22Rv1 (cell line): ENCODE results near the gene ADCY2.
"Not testable (repeated sequence)": the region's sequence is repeated elsewhere in the genome, so short reads cannot be mapped to it uniquely, and the experiment has no call there.

Experiments used
- H3K27ac ChIP-seq: fragments of 450-650 bp; 2 replicates; pipeline ENCODE4 v1.5.1; 2017
- CTCF ChIP-seq: fragments of 450-650 bp; IDR thresholded peaks from 2 replicates; pipeline ENCODE4 v1.5.1; 2017; ENCODE audit warnings: mild to moderate bottlenecking
- ZFX ChIP-seq: fragments of 450-650 bp; IDR thresholded peaks from 2 replicates; pipeline ENCODE4 v1.6.1; 2017; ENCODE audit warnings: antibody characterized with exemption, borderline replicate concordance

ADCY2 gene

DNA sequence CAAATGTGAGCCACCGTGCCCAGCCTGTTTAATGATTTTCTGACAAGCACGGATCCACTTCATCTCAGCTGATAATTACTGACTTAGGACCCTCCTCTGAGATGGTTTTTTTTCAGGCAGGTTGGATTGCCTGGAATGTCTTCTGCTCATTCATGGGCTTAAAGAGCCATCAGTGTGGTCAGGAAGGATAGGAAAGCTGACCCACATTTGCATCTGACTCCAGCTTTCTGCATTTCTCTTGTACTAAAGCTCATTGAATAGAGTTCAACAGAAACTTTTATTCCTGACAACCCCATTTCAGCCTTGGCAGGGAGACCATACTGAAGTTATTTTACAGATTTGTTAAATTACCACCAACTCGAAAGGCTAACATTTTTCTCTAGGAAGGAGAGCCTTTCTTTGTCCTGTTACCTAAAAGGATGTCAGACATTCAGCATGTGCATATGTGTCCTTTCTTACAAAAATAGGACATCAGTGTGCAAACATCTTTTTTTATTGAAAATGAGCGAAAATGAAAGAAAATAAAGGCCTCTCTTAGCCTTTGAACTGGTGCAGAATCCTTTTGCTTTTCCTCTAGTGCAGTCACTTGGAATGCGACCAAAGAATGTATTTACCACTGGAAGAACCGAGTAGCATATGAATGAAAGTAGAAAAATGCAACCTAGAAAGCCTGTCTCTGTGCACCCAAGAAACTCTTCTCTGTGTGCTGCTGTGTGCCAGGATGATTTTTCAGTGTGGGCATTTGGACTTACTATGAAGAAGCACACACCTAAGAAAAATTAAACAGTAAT, 26.6 kb downstream of the ADCY2 start:
- TF ChIP-seq CTCF, result no peak
- no peak for TF ChIP-seq ZFX
- no peak overlapping the region for H3K27ac ChIP-seq

GRCh38 chr5:7423231-7423630, 27.3 kb downstream of the ADCY2 start:
- H3K27ac ChIP-seq, result not testable (repeated sequence)

DNA sequence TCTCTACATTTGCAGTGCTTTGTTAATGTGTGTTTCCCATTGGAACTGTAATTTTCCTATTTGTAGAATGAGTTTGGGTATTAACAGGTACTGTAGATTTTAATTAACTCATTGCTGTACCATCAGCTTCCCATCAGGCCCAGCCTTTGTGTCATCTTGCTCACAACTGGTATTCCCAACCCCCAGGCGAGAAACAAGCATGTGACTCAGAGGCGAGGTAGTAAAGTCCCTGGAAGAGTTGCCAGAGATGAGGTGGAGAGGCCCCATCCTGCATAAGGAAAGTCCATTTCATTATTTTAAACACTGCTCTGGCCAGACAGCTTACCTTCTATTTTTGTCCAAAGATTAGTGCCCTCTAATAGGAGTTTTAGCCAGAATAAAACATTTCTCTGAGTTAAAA, 29.9 kb downstream of the ADCY2 start:
- no peak overlapping the region for H3K27ac ChIP-seq
- TF ChIP-seq ZFX (no peak), CTCF (no peak)

- TF ChIP-seq CTCF (no peak), ZFX (no peak)
- H3K27ac ChIP-seq, result no peak overlapping the region
These were observed 30.3 kb downstream of the ADCY2 start for GRCh38 chr5:7426284-7426683.

DNA sequence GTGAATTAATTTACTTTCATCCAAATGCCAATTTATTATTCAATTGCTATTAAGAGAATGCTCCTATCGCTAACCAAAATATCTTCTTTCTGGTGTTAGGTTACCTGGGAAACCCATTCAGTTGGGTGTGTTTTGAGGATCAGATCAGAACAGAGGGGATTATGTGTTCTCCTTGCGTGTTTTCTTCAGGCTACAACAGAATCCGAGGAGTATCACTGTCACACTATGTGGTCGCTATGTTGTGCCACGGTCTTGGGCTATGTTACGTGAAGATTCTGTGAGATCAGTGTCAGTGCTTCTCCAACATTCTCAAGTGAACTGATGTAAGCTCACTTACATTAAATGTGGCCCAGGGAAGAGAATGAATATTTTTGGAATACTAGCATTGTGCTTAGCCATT, 39.0 kb downstream of the ADCY2 start:
- H3K27ac ChIP-seq, result no peak overlapping the region
- TF ChIP-seq ZFX (no peak), CTCF (no peak)

GRCh38 chr5:7435503-7435902, 39.6 kb downstream of the ADCY2 start:
- H3K27ac ChIP-seq, result no peak overlapping the region
- TF ChIP-seq CTCF, result no peak
- TF ChIP-seq ZFX, result no peak

- H3K27ac ChIP-seq, result no peak overlapping the region
- no peak for TF ChIP-seq ZFX
- TF ChIP-seq CTCF, result no peak
These were observed 40.6 kb downstream of the ADCY2 start for GRCh38 chr5:7436521-7436920.

GRCh38 chr5:7437836-7438235, 41.9 kb downstream of the ADCY2 start:
- no peak overlapping the region for H3K27ac ChIP-seq
- TF ChIP-seq CTCF (no peak), ZFX (no peak)
